Sigmoid colon (tissue), 4 donors: Measurements from ENCODE around the gene SLC18B1.

Source experiments
- CTCF ChIP-seq, 4 experiments: fragments of 450-650 bp in 3 of 4; fragments of 200-600 bp in 1 of 4; IDR thresholded peaks; one replicate each; pipeline ENCODE4 v1.5.1; 2016 to 2019; ENCODE audit warnings: antibody characterized with exemption in 4 of 4, mild to moderate bottlenecking in 3 of 4, moderate library complexity in 2 of 4
- POLR2AphosphoS5 ChIP-seq, 4 donors: sonication (generic); formaldehyde crosslinking; IDR thresholded peaks; one replicate each; pipeline ENCODE4 v1.6.1; 2017; ENCODE audit warnings: antibody characterized with exemption in 4 of 4

GRCh38 chr6:132741281-132741680 is 57.2 kb downstream of the SLC18B1 start:
- no peak for TF ChIP-seq POLR2AphosphoS5 (IDR thresholded peaks at IDR 0.05)
- no peak for TF ChIP-seq CTCF (IDR thresholded peaks at IDR 0.05)
